Lower lobe of right lung (tissue), 2 donors: Measurements from ENCODE around the gene AURKAIP1. TPM values are rescaled to one million over a fixed set of nuclear protein-coding genes. Genes with fewer than 3 reads are reported as not detected.
A peak's percentile ranks its signal among the peaks of the same experiment; 100 is the strongest.

Experiments used
- ATAC-seq, 2 donors: fragments of 200-7000 bp; cut with Tn5 transposase; one replicate each; pipeline ENCODE4 v1.9.1; 2020 to 2022; ENCODE audit warnings: mild to moderate bottlenecking in 2 of 2, moderate library complexity in 2 of 2
- DNase-seq: peaks from one replicate; pipeline ENCODE4 v3.0.0-alpha.2; 2020
- H3K27ac ChIP-seq: fragments of 200-600 bp; one replicate; pipeline ENCODE4 v1.8.0; 2022
- H3K27me3 ChIP-seq: fragments of 200-600 bp; one replicate; pipeline ENCODE4 v1.8.0; 2022; ENCODE audit warnings: low read depth
- H3K36me3 ChIP-seq: fragments of 200-600 bp; one replicate; pipeline ENCODE4 v1.8.0; 2022; ENCODE audit warnings: mild to moderate bottlenecking
- H3K4me1 ChIP-seq: fragments of 200-600 bp; one replicate; pipeline ENCODE4 v1.8.0; 2022
- H3K4me3 ChIP-seq: fragments of 200-600 bp; one replicate; pipeline ENCODE4 v1.8.0; 2022; ENCODE audit warnings: mild to moderate bottlenecking
- H3K9me3 ChIP-seq: fragments of 200-600 bp; one replicate; pipeline ENCODE4 v1.8.0; 2022
- intact Hi-C: fragments of 100-400 bp; cut with DNase I; formaldehyde crosslinking; loops from one replicate; pipeline ENCODE4 v1.11.0; 2022
- total RNA-seq: library from RNA; stranded (reverse); fragmentation: NEBNext Ultra II Directional; extraction: Animal tissue kit (Norgen Biotek cat#: 25700); gene quantifications from one replicate; pipeline ENCODE4 v1.2.1, GENCODE V29; 2021
- TF ChIP-seq, protein P1 (sequence below): fragments of 200-600 bp; IDR thresholded peaks from one replicate; pipeline ENCODE4 v1.8.0; 2022; ENCODE audit warnings: antibody characterized with exemption, mild to moderate bottlenecking
- donor health status: DM: no; HTN: yes; CAD: no; lungs with severe emphysema.

Gene AURKAIP1
- total RNA-seq, 1 donor from 2014 or later: 82.4 TPM

DNA sequence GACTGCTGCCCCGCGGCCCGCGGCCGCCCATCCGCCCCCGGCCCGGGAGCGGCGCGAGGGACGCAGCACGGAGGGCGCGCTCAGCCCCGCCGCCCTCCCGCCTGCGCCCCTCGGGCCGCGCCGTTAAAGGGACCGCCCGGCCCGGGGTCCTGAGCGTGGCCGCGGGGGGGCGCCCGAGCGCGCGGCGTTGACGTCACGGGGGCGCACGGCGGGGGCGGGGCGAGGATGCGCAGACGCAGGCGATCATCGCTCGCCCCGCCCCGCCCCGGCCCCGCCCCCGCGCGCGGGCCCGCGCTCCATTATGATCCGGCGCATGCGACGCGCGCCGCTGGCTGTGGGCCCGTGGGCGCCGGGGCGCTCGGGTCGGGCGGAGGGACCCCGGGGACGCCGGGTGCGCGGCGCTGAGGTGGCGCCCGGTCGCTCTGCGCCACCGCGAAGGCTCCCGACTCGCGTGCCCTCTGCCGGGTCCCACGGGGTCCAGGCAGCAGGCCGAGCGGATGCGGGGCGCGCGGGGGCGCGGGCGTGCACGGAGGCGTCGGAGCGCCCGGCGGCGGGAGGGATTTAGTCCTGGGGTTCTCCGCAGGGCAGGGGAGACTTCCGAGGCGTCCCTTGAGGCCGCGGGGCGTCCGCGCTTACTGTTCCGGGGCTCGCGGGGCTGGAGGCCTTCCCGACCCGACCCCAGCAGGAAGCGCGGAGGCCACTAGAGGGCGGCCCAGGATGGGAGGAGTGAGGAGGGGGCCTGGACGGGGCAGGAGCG, 25.6 kb downstream of the AURKAIP1 start, which contains the start of gene DVL1:
TSS of gene DVL1 (minus strand) at position 163 of the 757 bp plus-strand sequence. CDS start 353 bp downstream, outside the sequence.
- H3K27ac ChIP-seq: peak within 1 kb of the TSS; percentile 85
- ATAC-seq (peak; percentile 56 to 74), DNase-seq (peak; percentile 76)
- H3K9me3 ChIP-seq: no peaks in the 10 kb centered on the region
- peaks cover 70% of the 10 kb centered on the region for H3K4me1 ChIP-seq
- intact Hi-C loops: no loop called here
- H3K36me3 ChIP-seq: peaks cover 4% of the 10 kb centered on the region
- TF ChIP-seq, protein P1, sequence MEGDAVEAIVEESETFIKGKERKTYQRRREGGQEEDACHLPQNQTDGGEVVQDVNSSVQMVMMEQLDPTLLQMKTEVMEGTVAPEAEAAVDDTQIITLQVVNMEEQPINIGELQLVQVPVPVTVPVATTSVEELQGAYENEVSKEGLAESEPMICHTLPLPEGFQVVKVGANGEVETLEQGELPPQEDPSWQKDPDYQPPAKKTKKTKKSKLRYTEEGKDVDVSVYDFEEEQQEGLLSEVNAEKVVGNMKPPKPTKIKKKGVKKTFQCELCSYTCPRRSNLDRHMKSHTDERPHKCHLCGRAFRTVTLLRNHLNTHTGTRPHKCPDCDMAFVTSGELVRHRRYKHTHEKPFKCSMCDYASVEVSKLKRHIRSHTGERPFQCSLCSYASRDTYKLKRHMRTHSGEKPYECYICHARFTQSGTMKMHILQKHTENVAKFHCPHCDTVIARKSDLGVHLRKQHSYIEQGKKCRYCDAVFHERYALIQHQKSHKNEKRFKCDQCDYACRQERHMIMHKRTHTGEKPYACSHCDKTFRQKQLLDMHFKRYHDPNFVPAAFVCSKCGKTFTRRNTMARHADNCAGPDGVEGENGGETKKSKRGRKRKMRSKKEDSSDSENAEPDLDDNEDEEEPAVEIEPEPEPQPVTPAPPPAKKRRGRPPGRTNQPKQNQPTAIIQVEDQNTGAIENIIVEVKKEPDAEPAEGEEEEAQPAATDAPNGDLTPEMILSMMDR: peak; percentile 24
- peak within 1 kb of the TSS; percentile 72 for H3K4me3 ChIP-seq
- peaks cover 20% of the 10 kb centered on the region for H3K27me3 ChIP-seq

DNA sequence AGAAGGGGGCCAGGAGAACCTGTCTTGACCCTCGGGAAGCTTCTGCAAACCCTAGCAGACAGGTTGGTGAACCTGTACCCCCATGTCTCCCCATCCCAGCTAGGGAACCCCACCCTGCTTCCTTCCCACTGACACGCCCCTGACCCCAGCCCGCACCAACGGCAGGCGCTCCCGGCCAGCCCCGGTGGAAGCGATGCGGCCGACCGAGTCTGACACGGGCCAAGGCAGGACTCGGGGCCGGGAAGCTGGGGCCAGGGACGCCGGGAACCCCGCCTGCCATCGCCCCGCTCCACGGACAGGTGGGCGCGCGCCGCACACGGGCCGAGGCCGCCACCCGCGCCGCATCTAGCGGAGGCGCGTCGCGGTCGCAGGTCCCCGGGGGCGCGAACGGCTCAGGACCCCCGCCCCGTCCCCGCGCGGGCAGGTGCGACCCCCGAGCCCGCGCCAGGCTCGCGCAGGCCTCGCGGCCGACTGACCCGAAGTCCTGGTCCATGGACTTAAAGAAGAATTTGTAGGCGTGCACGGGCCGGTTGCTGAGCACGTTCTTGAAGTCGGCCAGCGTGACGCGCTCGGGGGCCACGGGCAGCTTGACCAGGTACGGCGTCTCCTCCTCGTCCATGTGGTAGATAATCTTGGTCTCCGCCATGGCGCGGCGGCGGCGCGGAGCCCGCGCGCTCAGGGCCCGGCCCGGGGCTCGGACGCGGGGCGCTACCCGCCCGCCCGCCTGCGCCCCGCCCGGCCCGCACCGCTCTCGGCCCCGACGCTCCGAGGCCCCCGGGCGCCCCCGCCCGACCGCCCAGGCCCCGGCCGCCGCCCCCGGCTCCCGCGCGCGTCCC, 26.4 kb downstream of the AURKAIP1 start:
- DNase-seq (peak; percentile 75), ATAC-seq (peak in 1 of 2 donors; percentile 1)
- Histone ChIP-seq H3K27ac (peak overlapping the region; percentile 78), H3K36me3 (no peaks in the 10 kb centered on the region), H3K9me3 (no peaks in the 10 kb centered on the region), H3K4me1 (peaks cover 63% of the 10 kb centered on the region), H3K27me3 (peaks cover 12% of the 10 kb centered on the region), H3K4me3 (peak overlapping the region; percentile 72)
- TF ChIP-seq, protein P1: no peak
- intact Hi-C loops: no loop called here

DNA sequence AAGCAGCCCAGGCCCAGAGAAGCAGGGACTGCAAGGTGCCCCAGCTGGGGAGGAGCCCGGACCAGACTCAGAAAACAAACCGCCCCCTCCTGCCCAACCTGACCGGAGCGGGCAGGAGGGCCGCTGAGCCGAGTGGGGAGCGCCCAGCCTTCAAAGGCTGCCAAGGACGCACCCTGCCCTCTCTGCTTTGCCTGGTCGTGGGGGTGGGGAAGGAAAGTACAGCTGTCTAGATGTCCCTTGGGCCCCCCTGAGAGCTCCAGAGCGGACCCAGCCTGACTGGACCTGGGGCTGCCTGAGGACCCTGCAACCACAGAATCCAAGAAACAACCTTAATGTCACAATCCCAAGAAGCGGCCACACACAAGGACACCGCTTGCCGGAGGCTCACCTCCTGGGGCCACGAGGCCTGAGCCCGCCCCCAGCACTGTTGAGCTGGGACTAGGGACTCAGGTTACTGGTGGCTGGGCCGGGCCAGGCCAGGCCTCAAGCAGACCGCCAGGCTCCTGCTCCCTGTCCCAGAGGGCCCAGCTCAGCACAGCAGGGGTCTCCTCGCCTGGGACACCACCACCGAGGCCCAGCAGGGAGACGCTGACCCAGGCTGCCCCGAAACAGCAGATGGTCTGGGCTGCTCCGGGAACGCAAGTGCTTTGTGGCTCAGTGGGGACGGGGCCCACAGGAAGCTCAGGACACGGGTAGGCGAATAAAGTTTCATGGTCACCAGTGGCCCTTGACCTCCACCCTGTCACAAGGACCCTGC, 27.2 kb downstream of the AURKAIP1 start:
- no peak for DNase-seq
- Histone ChIP-seq H3K9me3 (no peaks in the 10 kb centered on the region), H3K4me1 (peaks cover 56% of the 10 kb centered on the region), H3K36me3 (no peaks in the 10 kb centered on the region), H3K27me3 (peaks cover 4% of the 10 kb centered on the region), H3K4me3 (peak overlapping the region; percentile 72), H3K27ac (peak overlapping the region; percentile 78)
- TF ChIP-seq, protein P1: no peak
- intact Hi-C loops: no loop called here
- peak; percentile 48 to 51 for ATAC-seq

DNA sequence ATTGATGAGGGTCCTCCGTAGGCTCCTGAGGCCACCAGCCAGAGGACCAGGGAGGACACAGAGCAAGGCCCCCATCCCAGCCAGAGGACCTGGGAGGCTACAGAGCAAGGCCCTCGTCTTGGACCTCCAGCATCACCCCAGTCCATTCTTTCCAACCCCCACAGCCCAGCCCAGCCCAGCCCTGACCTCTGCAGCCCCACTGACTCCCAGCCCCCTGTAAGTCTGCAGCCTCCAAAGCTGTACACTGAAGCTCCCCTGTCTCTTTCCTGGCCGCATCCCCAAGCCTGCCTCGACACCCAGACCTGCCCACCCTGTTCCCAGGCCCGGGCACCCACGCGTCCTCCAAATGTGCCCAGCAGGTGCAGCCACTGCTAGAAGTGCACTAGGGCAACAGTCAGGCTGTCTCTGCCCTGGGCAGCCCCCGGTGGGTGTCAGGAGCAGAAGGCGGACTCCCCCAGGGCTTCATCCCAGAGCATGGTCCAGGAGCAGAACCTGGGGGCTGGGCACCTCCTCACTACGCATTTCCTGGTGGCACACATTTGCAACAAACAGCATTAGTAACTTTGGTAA, 27.9 kb downstream of the AURKAIP1 start:
- Histone ChIP-seq H3K4me1 (peaks cover 49% of the 10 kb centered on the region), H3K4me3 (peak overlapping the region; percentile 72), H3K9me3 (no peaks in the 10 kb centered on the region), H3K27me3 (no peaks in the 10 kb centered on the region), H3K36me3 (no peaks in the 10 kb centered on the region), H3K27ac (peak overlapping the region; percentile 78)
- intact Hi-C loops: no loop called here
- TF ChIP-seq, protein P1: no peak
- DNase-seq: no peak
- ATAC-seq: no peak

DNA sequence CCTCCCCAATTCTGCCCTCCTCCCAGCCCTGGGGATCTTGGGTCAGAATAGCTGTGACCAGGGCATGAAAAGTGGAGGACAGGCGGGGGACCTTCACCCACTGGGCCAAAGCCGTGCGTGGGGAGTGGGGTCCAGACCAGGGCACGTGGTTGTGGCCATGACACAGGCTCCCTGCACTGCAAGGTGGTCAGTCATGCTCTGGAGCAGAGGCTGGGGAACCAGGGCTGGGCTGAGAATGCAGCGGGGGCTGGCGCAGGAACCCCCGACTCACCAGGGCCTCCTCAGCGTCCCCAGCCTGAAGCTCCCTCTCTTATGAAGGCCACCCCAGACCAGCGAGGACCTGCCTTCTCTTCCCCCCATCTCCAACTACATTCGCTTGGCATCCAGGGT, 28.5 kb downstream of the AURKAIP1 start:
- H3K4me3 ChIP-seq: no peak overlapping the region
- ATAC-seq (no peak), DNase-seq (no peak)
- peaks cover 4% of the 10 kb centered on the region for H3K36me3 ChIP-seq
- H3K4me1 ChIP-seq: peaks cover 43% of the 10 kb centered on the region
- no peaks in the 10 kb centered on the region for H3K27me3 ChIP-seq
- peak overlapping the region; percentile 46 for H3K27ac ChIP-seq
- H3K9me3 ChIP-seq: no peaks in the 10 kb centered on the region
- intact Hi-C loops: no loop called here
- TF ChIP-seq, protein P1: no peak
